T-helper 2 cell (primary cell): ENCODE measurements around the gene SGCB.
"Not testable (repeated sequence)": the region's sequence is repeated elsewhere in the genome, so short reads cannot be mapped to it uniquely, and the experiment has no call there.

Experiments
- DNase-seq, 5 experiments: peaks; one replicate each; pipeline versions ENCODE4 v3.0.0 to v3.0.0-alpha.2; 2012 to 2022
- total RNA-seq, 2 donors: gene quantifications; one replicate each; lab custom pipeline; 2026; lab: John Stamatoyannopoulos, UW

The SGCB gene, protein sequence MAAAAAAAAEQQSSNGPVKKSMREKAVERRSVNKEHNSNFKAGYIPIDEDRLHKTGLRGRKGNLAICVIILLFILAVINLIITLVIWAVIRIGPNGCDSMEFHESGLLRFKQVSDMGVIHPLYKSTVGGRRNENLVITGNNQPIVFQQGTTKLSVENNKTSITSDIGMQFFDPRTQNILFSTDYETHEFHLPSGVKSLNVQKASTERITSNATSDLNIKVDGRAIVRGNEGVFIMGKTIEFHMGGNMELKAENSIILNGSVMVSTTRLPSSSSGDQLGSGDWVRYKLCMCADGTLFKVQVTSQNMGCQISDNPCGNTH
- 5.0 to 7.5 reads per million in 2 donors for total RNA-seq

DNA sequence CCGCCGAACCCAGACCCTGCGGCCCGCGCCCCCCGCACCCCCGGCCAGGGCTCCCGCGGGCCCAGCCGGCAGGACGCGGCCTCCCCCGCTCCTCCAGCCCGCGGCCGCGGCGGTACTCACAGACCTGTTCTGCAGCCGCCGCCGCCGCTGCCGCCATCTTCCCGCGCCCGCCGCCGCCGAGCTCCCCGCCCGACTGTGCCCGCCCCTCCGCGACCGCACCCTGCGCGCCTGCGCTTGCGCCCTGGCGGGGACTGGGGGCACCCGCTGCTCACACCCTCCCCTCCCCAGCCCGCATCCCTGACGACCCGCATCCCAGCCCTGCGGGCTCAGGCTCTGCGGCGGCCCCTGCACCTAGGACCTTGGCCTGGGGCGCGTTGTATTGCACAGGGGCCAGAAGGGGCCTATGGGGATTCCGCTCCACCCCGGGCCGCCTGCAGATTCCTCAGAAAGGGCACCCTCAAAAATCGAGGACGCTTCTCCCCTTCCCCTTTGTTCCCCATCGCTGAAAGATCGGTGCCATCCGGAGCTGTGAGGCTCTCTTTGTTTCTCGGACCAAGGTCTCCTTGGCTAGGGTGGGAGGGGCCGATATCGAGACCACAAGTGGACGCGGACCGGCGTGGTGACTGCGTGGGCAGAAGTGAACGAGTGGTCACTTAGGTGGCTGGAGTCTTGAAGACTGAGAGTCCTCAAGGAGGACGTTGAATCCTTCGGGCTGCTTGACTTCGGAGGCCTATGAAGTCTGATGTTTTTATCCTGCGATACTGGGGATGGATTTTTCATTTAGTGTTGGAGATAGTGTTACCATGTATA is at the start of gene SGCB:
SGCB (minus strand) TSS at position 197 of the 810 bp plus-strand sequence; CDS start at position 157, 40 bp downstream.
- peak; percentile 51 to 86 (median 64) for DNase-seq

GRCh38 chr4:52086425-52086824 is 48.3 kb upstream of the SGCB start:
- DNase-seq = not testable (repeated sequence)

GRCh38 chr4:52081216-52081615 is 43.1 kb upstream of the SGCB start:
- no peak for DNase-seq

- no peak for DNase-seq
Observed at GRCh38 chr4:52079659-52080058, 41.6 kb upstream of the SGCB start.

DNA sequence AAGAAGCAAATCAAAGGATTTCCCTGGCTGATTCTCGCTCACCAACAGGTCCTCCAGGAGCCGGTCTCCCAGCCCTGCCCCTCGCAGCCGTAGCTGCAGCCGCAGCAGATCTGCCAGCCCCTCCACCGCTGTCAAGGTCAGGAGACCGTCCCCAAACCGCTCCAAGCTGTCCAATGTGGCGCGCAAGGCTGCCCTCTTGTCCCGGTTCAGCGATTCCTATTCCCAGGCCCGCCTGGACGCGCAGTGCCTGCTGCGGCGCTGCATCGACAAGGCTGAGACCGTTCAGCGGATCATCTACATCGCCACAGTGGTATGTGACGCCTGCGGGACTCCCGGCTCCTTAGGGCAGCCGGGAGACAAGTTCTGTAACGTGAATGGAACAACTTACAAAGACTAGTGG is 38.6 kb upstream of the SGCB start:
- no peak for DNase-seq

DNA sequence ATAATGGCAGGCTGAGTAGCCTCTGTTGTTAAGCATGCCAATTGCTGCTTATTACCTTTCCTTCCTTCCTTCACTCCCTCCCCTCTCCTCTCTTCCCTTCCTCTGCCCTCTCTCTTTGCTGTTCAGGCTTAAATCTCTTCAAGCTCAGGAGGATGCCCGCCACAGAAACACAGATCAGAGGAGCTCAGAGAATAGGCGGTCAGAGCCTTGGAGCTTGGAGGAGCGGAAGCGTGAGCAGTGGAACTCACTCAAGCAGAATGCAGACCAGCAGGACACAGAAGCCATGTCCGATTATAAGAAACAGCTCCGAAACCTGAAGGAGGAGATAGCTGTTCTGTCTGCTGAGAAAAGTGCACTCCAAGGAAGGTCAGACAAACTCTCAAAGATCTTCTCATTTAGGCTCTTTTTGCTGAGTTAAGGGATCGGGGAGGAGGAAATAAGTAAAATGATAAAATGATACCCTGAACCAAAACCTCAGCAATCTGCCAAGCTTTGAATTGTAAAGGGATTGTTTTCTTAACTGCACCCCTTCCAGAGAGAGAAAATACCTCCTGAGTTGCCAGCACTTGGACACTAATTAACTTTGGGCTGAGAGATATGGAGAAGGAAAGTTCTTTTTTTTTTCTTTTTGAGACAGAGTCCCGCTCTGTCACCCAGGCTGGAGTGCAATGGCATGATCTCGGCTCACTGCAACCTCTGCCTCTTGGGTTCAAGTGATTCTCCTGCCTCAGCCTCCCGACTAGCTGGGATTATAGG is 33.9 kb upstream of the SGCB start:
- no peak for DNase-seq

- no peak for DNase-seq
Observed at GRCh38 chr4:52069571-52069970, 31.5 kb upstream of the SGCB start.

- DNase-seq = no peak
Observed at GRCh38 chr4:52059372-52059771, 21.3 kb upstream of the SGCB start.

- no peak for DNase-seq
Observed at GRCh38 chr4:52058275-52058674, 20.2 kb upstream of the SGCB start.

- DNase-seq = no peak
Observed at GRCh38 chr4:52057196-52057595, 19.1 kb upstream of the SGCB start.

GRCh38 chr4:52054254-52054653 is 16.2 kb upstream of the SGCB start:
- DNase-seq = no peak

GRCh38 chr4:52052475-52052780 is 14.3 kb upstream of the SGCB start:
- no peak for DNase-seq

DNA sequence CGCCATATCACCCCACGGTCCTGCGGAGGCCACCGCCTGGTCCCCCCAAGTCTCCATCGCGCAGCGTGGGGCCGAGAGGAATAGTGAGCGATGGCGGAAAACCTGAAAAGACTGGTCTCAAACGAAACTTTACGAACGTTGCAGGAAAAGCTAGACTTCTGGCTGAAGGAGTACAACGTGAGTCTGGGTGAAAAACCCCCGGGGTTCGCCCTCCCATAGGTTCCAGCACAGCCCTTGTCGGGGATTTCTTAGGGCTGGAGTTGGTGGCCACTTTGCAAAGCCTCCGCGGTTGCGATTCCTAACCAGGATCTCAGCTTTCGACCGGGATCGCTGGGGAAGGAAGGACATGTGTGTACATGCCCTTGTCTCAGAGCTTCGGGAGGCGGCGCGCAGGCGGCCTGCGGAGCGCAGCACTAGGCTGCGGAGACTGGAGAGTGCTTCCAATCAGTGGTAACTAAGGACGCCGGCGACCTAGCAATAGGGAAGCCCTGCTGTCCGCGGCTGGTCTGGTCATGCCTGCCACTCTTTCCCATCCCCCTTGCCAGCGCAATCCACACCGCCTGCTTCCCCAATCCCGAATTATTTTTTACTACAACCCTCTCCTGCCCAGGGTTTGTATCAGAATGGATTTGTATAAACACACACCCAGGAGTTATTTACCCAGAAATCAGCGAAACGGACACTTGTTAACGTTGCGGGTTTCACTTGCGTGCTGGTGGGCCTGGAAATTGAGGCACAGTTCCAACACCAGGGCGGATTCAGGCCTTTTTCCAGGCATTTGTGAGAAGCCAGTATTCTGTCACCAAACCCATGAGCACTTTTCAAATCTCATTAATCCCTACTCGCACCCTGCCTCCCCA is 13.7 kb upstream of the SGCB start:
- no peak for DNase-seq

GRCh38 chr4:52051213-52051614 is 13.1 kb upstream of the SGCB start, which contains the start of gene SPATA18:
Gene SPATA18 (plus strand): TSS chr4:52051304. CDS start chr4:52051705, 401 bp downstream.
- DNase-seq = no peak

DNA sequence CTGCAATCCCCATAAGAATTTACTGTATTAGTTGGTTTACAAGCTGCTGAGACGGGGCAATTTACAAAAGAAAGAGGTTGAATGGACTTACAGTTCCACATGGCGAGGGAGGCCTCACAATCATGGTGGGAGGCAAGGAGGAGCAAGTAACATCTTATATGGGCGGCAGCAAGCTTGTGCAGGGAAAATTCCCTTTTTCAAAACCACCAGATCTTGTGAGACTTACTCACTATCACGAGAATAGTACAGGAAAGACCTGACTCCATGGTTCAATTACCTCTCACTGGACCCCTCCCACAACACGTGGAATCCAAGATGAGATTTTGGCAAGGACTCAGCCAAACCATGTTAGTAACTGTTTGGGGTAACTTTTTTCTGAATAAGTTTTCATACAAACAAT is 11.2 kb upstream of the SGCB start:
- DNase-seq = no peak

DNA sequence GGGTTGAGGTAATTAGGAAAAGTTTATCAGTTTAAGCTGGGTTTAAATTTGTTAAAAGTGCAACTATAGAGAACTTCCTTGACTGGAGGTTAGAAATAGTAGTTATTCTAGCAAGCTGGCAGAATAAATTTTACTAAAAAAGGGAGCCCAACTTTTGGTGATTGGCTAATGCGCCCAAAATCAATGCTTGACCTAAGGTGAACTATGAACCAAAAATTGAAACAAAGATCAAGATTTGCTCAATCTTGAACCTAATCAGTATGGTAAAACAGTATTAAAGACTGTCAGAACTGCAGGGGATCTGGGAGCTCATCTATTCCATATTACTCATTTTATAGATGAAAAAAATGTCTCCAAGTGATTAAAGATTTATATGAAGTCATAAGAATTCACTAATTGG is 6.9 kb upstream of the SGCB start:
- DNase-seq = no peak

- peak in 1 of 5 experiments; percentile 66 for DNase-seq
Observed at GRCh38 chr4:52037689-52038102, 403 bp downstream of the SGCB start.

- no peak for DNase-seq
Observed at GRCh38 chr4:52036886-52037530, 1.1 kb downstream of the SGCB start.

- DNase-seq = no peak
Observed at GRCh38 chr4:52035190-52035589, 2.9 kb downstream of the SGCB start.

GRCh38 chr4:52032005-52032404 is 6.1 kb downstream of the SGCB start:
- no peak for DNase-seq

GRCh38 chr4:52028970-52029369 is 9.1 kb downstream of the SGCB start:
- DNase-seq = no peak
